Measurements from ENCODE around the gene CFAP298.

GRCh38 chr21:32653326-32653901 is 41.2 kb upstream of the CFAP298 start:
- peak; percentile 70 for TF ChIP-seq CTCF (IDR thresholded peaks at IDR 0.05)
- no peak for TF ChIP-seq RCOR1 (IDR thresholded peaks at IDR 0.05; ENCODE audit: low read length)
- no peak for TF ChIP-seq GABPA (IDR thresholded peaks at IDR 0.05; ENCODE audit: low read depth)

Data from SK-N-SH (cell line).